ENCODE results near the gene CYFIP1.
A peak's percentile ranks its signal among the peaks of the same experiment; 100 is the strongest.

CYFIP1 gene

DNA sequence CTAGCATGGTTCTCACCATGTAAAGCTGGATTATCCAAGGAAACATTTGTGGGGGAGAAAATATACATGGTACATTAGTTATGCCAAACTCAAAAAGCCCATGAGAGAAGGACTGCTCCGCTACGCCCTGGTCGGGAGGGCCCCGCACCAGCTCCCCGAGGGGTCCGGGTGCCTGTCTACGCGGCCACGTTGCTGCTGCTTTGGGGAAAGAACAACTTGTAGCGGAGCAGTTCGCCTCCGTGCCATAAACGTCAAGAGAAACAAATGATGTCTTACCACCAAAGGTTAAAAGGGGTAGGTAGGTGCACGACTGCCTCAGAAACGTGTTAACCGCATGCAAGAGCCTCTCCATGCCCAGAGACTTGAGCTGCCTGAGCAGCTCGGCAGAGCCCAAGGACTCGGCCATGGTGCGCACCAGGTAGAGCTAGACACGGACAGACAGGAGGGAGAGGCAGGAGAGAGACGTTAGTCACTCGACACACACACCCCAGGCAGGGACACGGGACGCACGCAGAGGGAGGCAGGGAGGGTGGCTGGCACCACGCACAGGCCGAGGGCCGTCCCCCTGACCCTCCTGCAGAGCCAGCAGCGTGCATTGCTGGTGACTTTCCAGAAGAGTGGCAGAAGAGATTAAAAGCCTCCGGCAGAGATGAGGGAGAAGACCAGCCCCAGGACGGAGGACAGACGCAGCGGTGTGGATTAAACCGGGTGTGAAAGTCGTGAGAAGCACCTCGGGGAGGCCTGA, 63.4 kb downstream of the CYFIP1 start:
- no peak for DNase-seq

DNA sequence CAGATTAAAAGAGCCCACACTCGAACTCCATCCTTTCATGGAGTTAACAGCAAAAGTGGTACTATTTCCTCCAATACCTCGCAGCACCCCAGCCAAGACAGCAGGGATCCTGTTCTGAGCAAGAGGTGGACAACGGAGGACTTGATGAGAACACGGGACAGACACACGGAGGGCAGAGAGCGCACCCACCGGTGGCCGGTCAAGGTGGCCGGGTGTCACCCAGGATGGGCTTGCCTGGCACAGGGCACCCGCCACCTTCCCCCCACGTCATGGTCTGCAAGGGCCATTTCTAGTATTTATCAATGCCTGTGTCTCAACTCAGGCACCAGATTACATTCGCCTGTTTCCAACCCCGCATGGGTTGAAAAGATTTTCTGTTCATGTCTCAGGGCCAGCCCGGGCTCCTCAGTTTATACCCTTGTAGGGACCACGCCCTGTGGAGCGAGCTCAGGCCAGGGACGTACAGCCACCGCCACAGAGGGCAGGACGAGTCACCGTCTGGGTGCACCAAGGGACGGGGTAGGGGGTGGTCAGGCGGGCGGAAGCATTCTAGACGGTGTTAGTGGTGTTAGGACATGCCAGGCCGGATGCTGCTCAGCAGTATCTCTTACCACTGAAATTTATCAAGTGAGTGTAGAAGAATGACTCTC, 64.2 kb downstream of the CYFIP1 start:
- no peak for DNase-seq

DNA sequence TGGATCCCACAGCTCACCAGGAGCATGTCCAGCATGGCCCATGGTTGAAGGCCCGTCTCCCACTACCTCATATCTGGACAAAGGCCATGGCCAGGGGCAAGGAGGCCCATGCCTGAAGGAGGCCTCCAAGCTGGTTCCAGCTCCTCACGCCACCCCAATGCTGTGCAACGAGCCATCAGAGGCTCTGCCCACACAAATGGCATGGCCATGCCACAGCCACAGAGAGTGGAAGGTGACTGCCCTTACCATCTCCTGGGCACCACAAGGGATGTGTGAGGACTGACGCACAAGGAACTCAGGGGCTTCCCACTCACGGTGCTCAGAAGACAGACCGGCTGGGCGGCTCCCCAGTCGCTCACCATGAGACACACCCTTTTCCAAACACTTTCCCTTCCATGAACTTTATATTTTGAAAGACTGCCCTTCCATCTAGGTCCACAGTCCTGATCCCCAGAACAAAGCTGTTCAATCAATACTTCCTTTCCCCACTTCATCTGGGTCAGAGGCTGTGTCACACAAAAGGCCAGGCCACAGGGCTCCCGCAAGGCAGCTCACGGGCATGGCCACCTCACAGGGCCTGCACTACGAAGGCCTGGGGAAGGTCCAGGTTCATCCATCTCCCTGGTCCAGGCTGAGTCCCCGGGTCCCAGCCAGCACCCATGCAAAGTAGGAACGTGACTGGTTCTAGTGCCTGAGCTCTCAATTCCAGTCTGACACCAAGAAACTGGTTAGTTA, 66.4 kb downstream of the CYFIP1 start:
- no peak for DNase-seq

DNA sequence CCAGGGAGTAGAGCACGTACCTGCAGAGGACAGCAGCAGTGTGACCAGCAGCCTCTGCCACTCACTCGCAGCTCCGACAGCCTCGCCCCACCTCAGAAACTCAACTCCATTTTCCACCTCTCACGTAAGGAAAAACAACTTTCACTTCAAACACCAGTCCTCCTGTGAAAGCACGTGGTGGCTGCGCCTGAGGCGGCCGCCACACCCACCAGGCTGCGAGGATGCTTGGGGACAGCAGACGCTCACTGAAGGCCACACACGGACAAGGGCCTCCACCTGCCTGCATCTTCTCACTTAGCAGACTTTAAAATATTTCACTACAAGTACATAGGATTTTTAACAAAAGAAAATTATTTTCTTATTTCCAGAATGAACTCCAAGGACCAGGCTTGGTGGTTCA, 67.9 kb downstream of the CYFIP1 start:
- DNase-seq: no peak

DNA sequence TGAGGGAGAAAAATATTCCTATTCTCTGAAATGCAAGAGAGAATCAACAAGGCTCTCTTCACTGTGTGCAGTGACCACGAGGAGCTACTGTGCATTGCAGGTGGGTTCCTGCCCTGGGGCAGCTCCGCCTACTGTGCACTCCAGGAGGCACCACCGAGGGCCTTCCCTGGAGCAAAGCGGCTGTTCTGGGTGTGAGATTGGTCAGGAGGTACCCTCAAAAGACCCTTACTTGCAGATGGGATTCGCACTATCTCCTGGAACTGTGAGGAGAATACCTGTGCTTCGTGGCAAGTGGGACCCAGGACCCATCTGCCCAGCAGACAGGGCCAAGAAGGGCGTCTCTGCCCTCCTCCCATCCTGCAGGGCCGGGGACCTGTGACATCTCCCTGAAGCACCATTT, 68.9 kb downstream of the CYFIP1 start:
- DNase-seq: no peak

DNA sequence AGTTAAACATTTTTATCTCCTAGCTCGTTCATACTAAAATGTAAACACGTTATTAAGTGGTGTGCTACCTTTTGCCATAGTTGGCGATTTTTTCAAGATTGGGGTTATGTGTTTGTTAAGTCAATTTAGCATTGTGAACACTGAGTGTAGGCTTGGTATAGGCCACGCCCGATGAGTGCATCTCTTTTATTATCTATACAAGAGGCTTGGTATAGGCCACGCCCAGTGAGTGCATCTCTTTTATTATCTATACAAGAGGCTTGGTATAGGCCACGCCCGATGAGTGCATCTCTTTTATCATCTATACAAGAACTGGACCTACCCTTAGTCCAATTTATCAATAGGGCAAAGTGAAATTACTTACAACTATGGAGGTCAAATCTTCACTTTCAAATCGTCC, 71.3 kb downstream of the CYFIP1 start:
- DNase-seq: no peak

DNA sequence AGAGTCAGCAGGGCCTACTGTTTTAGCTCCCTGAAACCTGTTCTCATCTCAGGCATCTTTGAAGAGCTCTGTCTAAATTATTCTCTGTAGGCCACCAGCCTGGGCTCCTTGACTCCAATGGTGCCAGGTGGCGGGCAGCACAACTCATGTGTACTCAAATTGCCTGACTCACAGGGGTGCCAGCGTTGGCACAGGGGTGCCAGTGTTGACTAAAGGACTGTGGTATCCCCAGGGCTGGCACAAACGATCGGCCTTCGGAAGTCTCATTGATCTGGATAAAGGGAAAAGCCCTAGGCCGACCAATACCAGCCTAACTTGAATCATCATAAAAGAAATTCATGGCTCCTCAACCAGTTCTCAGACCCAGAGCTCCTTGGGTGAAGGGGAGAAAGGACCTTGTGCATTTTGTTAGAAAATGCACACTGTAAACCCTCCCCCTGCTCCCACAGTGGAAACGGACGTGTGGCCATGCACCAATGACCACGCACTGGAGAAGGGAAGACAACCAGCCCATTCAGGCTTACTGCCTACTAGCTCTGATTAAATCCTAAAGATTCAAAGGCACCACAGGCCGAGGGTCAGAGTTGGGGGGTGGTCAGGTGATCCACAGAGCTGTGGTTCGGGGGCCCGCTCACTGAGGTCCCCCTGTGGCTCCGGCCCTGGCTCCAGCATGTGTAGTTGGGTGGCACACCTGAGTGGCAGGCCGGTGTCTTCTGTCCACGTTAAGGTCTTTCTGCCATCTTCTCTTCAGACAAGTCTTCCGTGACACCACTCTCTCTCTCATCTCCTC, 72.8 kb downstream of the CYFIP1 start:
- no peak for DNase-seq

DNA sequence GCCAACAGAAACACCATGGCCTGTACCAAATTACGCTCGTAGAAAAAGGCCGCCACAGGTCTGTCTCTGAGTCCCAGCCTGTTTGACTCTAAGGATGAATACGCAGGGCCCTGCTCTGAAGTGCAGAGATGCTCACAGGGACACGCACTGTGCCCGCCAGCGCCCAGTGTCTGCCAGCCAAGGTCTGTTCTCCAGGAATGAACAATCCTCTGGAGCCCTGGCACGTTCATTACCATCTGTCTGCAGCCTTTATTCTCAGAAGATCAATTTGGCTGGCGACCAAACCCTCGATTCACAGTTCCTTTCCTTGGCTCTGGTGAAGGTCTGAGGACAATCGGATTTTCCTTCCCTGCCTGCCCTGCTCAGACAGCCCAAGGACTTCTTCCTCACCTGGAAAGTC, 75.4 kb downstream of the CYFIP1 start:
- no peak for DNase-seq

DNA sequence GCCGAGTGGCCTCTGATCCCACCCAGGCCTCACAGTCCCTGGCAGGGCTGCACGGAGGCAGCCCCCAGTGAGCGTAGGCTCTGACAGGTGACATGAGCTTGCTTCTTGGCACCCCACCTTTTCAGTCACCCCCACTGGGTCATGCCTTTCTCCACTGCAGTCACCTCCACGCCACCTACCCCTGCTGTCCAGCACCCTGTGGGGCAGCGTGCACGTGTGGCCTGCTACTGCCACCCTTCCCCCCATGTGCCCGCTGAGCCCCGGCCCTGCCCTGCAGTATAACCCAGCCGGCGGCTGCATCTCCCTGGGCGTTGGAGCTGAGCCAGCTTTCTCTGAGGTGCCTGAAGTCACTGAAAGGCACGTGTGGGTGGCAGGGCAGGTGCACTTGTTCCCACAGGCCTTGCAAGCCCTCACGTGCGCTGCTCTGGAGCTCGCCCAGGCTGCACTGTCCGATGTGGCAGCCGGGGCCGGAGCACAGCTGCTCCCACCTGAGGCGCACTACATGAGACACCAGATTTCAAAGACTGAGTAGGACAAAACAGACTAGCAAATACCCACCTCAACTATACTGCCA, 76.1 kb downstream of the CYFIP1 start:
- peak; percentile 9 to 61 for DNase-seq

DNA sequence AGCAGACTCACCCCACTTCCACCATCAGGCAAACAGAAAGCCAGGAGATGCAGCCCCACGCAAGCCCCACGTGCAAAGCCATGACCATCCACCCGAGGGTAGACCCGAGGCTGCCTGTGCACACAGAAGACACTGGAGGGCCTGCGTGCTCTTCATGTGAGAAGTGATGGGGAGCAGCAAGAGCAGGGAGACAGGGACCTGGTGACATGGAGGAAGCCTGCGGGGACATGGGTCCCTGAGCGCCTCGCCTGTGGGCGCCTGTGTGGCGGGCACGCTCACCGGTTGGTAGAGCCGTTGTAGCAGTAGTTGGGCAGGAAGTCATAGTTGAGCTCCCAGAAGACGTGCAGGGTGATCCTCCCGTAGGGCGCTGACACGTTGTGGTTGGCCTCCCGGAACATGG, 76.7 kb downstream of the CYFIP1 start:
- no peak for DNase-seq

DNA sequence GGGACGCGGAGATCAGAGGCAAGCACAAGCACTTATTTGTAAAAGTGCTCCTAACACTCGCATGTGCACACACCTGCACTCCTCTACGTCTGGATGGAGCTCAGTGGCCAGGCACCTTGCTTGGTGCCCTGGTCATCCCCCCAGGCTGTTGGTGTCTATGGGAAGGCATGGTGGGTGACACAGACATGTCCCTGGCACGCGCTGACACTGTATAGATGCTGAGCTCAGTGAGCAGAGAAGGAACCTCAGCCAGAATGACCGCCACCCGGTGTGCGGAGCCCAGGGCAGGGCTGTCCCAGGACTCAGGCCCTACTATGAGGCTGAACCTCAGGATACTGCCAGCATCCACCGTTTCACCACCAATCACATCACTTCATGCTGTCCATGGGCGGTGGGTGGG, 77.2 kb downstream of the CYFIP1 start:
- no peak for DNase-seq

DNA sequence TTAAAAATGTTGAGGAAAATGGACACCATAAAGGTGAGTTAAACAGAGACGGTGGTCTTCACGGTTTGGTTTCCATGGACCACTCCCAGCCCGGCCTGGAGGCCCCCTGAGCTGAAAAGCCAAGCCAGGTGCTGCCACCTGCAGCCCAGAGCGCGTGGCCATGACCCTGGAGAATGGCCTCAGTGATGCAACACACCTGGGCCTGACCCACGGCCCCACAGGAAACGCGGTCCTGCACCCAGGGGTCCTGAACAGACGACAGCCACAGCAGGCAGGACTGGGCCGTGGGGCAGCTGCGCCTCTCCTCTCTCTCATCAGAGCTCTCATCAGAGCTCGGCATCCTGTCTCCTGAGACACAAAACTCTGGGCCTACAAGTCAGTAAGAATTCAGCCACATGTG, 77.6 kb downstream of the CYFIP1 start:
- DNase-seq: no peak

DNA sequence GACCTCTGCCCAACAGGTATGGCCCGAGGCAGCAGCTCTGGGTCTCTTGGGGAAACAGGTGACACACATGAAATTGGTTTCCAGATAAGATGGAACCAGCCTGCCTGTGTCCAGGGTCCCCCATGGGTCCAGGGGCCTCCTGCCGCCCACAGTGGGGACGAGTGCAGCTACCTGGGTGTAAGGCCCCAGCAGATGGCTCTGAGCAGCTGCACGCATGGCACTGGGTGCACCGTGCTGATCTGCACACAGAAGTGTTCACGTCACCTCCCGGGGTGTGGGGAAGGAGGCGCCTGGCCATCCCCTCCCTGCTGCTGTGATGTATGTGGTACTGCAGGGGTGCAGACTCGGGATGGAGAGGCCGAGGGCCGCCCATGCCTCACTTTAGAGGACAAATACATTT, 78.1 kb downstream of the CYFIP1 start:
- DNase-seq: no peak

DNA sequence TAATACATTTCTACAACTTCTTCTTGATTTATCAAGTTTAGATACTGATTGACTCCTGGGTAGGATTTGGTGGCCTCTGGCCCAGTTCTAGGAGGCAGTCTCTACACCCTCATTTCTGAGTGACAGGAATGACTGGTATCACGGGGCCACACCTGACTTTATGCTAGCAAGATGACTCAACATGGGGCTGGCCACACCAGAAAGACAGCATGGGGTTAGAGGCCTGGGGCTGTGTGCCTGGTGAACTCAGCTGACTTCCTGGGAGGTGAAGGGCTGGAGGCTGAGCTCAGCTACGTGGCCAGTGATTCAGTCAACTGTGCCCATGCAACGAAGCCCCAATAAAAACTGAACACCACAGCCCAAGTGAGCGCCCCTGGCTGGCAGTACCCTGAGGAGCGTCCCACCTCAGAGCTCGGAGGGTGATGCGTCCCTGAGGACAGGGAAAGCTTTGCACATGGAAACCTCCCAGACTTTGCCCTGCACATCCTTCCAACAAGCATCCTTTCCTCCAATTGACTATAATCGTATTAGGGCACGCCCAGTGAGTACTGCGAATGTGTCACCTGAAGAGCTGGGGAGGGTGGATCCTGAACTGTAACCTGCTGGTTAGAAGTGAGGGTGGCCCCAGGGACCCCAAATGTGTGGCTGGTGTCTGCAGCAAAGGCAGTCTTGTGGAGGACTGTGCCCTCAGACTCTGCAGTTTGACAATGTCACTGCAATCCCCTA, 84.5 kb downstream of the CYFIP1 start:
- no peak for DNase-seq

DNA sequence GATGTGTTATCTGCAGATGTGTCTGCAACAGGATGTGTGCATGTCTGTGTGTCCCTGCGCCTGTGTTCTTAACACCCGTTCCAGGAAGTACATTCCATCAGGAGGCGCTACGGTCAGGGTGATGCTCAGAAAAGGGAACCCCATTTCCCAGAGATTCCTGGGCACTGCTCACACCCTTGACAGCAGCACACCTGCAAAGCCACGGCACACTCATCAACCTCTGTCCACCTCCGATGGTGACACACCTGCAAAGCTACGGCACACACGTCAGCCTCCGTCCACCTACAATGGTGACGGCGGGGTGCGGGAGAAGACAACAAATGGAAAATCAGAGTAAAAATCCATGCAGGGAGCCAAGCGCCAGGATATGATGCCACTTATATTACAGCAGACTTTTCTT, 86.3 kb downstream of the CYFIP1 start:
- no peak for DNase-seq

DNA sequence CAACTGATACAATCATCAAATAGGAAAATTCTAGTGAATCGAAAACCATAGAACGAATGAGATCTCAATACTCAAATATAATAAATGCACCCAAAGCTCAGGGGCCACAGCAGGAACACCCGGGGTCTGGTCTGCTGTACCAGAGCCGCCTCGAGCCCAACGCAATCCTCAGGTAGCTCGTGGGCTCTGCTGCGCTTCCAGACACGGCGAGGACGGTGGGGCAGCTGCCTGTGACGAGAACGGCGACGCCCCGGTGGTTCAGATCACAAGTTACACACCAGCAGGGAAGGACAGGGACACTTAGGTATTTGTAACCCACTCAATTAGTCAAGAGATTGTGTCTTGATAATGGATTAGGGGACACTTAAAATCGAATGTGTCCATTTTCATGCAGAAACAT, 87.1 kb downstream of the CYFIP1 start:
- DNase-seq: no peak

DNA sequence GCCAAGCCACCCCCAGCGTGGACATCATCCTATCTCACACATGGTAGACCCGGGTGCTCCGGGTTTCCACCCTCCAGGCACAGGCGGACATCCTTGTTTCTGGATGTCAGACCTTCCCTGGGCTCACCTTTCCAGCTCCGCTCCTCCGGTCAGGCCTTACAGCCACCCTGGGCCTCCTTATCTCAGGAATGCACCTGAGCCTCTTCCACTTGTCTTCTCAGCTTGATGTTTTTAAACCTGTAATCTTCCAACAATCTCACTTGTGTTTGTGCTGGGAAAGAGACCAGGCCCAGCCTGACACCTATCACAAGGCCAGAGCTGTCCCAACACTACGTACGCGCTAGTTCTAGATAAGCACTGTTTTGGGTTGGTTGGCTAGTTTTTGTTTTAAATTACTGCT, 87.8 kb downstream of the CYFIP1 start:
- no peak for DNase-seq

DNA sequence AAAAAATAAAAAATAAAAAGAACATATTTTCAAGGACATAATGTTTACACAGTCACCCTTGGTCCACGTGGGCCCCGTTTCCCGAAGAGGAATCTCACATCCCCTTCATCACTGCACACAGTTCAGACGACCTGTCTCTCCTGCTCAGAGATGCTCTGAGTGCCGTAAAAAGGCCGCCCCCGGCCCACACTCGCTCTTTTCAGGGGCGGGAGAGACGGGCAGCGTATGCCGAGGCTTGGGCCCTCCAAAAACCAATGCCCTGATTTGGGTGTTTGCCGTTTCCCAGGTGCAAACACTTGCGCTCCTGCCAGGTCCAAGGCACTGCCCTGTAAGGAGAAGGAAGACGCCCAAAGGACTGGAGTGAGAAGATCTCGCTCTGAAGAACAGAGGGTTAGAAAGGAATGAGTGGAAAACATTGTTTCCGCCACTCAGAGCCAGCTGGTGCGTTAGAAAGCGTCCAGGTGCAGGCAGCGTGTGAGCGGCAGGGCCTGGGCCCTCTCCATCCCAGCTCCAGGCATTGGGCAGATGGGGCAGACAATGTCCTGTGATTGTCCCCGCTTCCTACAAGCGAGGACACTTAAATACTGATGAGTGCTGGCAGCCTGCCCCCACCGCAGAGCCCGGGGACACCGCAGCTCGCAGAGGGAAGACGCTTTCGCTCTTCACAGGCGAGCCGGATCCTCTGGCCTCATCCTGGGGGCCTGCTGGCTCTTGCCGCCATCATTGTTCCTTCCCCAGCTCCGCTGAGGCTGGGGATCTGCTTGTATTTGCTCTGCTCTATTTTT, 88.5 kb downstream of the CYFIP1 start:
- no peak for DNase-seq

DNA sequence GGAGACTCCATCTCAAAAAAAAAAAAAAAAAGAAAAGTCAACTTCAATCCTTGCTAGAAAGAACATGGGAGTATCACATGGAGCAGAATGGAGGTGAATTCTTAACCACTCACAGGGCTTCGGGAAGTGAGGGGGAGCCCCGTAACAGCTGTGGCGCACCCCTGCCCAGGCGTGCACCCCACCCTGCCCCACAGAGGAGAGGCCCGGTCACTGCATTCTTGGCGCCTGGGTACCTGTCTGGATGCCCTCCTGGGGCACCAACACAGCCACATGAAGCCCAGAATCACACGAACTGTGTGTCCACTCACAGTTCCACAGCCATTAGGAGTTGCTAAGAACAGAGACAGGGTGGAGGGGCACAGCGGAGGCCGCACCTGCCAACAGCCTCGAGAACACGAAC, 89.9 kb downstream of the CYFIP1 start:
- no peak for DNase-seq

DNA sequence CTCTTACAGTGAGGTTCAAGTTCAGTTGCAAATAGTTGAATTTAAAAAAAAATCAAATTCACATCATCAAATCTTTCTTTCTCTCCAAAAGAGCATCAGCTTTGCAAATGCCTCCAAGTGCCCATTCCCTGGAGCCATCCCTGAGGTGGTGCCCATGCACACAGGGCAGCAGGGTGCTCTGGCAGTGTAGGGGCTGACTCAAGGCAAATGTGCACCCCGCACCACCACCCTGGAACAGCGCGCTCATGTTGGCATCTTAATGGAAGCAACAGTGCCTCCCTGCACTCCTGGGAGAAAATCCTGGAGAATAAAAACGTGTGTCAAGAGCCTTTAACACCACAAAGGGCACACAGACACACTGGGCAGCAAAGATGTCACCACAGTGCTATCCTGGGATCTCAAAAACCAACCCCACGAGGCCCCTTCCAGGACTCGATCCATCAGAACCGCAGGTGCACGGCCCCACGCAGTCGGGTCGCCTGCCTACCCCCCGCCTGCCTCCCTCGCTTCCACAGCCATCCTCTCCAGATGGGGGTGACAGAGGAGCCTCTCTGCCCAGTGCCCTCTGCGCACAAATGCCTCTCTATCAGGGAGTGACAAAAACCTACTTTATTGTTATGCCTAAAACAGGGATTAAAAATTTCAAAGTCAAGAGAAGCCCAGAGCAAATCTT, 90.9 kb downstream of the CYFIP1 start:
- DNase-seq: no peak

All from NCI-H187 (cell line).